Suppressor macrophage treated with lipopolysaccharide for 4 hours (primary cell): ENCODE measurements around the gene PPP1R1B.

Source experiments
- DNase-seq: peaks from one replicate; pipeline ENCODE4 v3.0.0-alpha.2; 2020

The PPP1R1B gene

GRCh38 chr17:39600997-39601597 lies 25.7 kb upstream of the PPP1R1B start:
- no peak for DNase-seq

- DNase-seq, result no peak
These were observed 24.8 kb upstream of the PPP1R1B start for GRCh38 chr17:39601758-39602532.

- DNase-seq, result no peak
These were observed 24.0 kb upstream of the PPP1R1B start for GRCh38 chr17:39602533-39603303.

- no peak for DNase-seq
These were observed 23.3 kb upstream of the PPP1R1B start for GRCh38 chr17:39603304-39604016.

- DNase-seq, result no peak
These were observed 21.8 kb upstream of the PPP1R1B start for GRCh38 chr17:39604911-39605491.

GRCh38 chr17:39605492-39606433 lies 21.0 kb upstream of the PPP1R1B start:
- no peak for DNase-seq

GRCh38 chr17:39606434-39607056 lies 20.2 kb upstream of the PPP1R1B start:
- DNase-seq, result no peak

GRCh38 chr17:39607057-39607850 lies 19.5 kb upstream of the PPP1R1B start:
- no peak for DNase-seq

- DNase-seq, result no peak
These were observed 19.0 kb upstream of the PPP1R1B start, which contains the start of gene NEUROD2 for GRCh38 chr17:39607851-39608130. NEUROD2 (minus strand) TSS chr17:39607920; CDS start chr17:39606599, 1,321 bp downstream.

- no peak for DNase-seq
These were observed 18.4 kb upstream of the PPP1R1B start for GRCh38 chr17:39608142-39608981.

- DNase-seq, result no peak
These were observed 17.2 kb upstream of the PPP1R1B start for GRCh38 chr17:39609416-39610025.

GRCh38 chr17:39611401-39612112 lies 15.2 kb upstream of the PPP1R1B start:
- DNase-seq, result no peak

- no peak for DNase-seq
These were observed 14.4 kb upstream of the PPP1R1B start for GRCh38 chr17:39612291-39612894.

GRCh38 chr17:39612935-39613464 lies 13.8 kb upstream of the PPP1R1B start:
- DNase-seq, result no peak

- no peak for DNase-seq
These were observed 12.1 kb upstream of the PPP1R1B start for GRCh38 chr17:39614545-39615157.

- DNase-seq, result no peak
These were observed 11.3 kb upstream of the PPP1R1B start for GRCh38 chr17:39615434-39615833.

GRCh38 chr17:39617100-39617445 lies 9.7 kb upstream of the PPP1R1B start:
- DNase-seq, result no peak
